ENCODE measurements around the gene ZNF544. TPM values are rescaled to one million over a fixed set of nuclear protein-coding genes. Genes with fewer than 3 reads are reported as not detected.
"Not testable (repeated sequence)": the region's sequence is repeated elsewhere in the genome, so short reads cannot be mapped to it uniquely, and the experiment has no call there.

The ZNF544 gene
- total RNA-seq, 5 donors from 2014 or later (not counting 1 experiment from before 2014, with no cell fraction given), result 23.4 to 54.0 (median 47.1) TPM

GRCh38 chr19:58305065-58305931 is 76.6 kb downstream of the ZNF544 start, which contains the start of gene ERVK3-1:
ERVK3-1 (plus strand) TSS chr19:58305377; CDS start chr19:58312169, 6,792 bp downstream.
- H3K36me3 Mint-ChIP-seq, result peaks cover 61% of the 10 kb centered on the region
- H3K27ac Mint-ChIP-seq, result peak within 1 kb of the TSS; percentile 95 to 97

GRCh38 chr19:58305932-58306323 is 77.2 kb downstream of the ZNF544 start:
- H3K36me3 ChIP-seq (ENCODE audit: control insufficient read depth in 2 of 2, extremely low read depth in 1 of 2, insufficient read depth in 1 of 2, low read length in 1 of 2), result peaks cover 0 to 25% of the 10 kb centered on the region in 2 donors
- peak overlapping the region; percentile 92 to 93 for H3K4me3 ChIP-seq (ENCODE audit: control insufficient read depth in 1 of 2, extremely low read depth in 1 of 2, low read length in 1 of 2)
- H3K27me3 ChIP-seq (replicated peaks in 1 of 2; ENCODE audit: control insufficient read depth in 2 of 2, extremely low read depth in 1 of 2, insufficient read depth in 2 of 2, low read length in 1 of 2), result no peaks in the 10 kb centered on the region
- Mint-ChIP-seq H3K4me3 (peak overlapping the region; percentile 96 to 99 (median 98)), H3K9me3 (no peaks in the 10 kb centered on the region), H3K4me1 (peaks cover 52 to 57% (median 53%) of the 10 kb centered on the region in 3 donors), H3K27me3 (no peaks in the 10 kb centered on the region), H3K27ac (peak overlapping the region; percentile 95 to 97), H3K36me3 (peaks cover 59% of the 10 kb centered on the region)
- 51% methylated on average over 11 of the region's 12 CpGs for WGBS (ENCODE audit: insufficient coverage)
- ChIA-PET POLR2A (interaction anchor here in 1 of 2 donors (0.6 to 1.0 kb wide), 4 partner anchors 21 to 56 kb away, joined by 3 to 8 read pairs (median 4); partner anchors contain the start of genes ZNF497 and ZSCAN22), CTCF (no interaction called here)
- peak overlapping the region; percentile 93 for H3K27ac ChIP-seq (ENCODE audit: low read length)
- ATAC-seq (replicated peaks in 1 of 4) (no peak), DNase-seq (peak in 3 of 35 experiments; percentile 6 to 31 (median 21))
- H3K9me3 ChIP-seq, result no peaks in the 10 kb centered on the region
- peaks cover 12 to 17% of the 10 kb centered on the region in 2 experiments for H3K4me1 ChIP-seq (ENCODE audit: control insufficient read depth in 1 of 2, extremely low read depth in 1 of 2, insufficient read depth in 2 of 2, low read length in 2 of 2)

More at GRCh38 chr19:58305065-58305931, 76.6 kb downstream of the ZNF544 start, which contains the start of gene ERVK3-1:
- peak; percentile 79 to 98 (median 94) for DNase-seq
- under 1% methylated on average over 41 of the region's 55 CpGs for WGBS (ENCODE audit: insufficient coverage)
- Histone ChIP-seq H3K9me3 (no peaks in the 10 kb centered on the region), H3K27me3 (replicated peaks in 1 of 2; ENCODE audit: control insufficient read depth in 2 of 2, extremely low read depth in 1 of 2, insufficient read depth in 2 of 2, low read length in 1 of 2) (no peaks in the 10 kb centered on the region), H3K4me3 (ENCODE audit: control insufficient read depth in 1 of 2, extremely low read depth in 1 of 2, low read length in 1 of 2) (peak within 1 kb of the TSS; percentile 92 to 93), H3K27ac (ENCODE audit: low read length) (peak within 1 kb of the TSS; percentile 93), H3K36me3 (ENCODE audit: control insufficient read depth in 2 of 2, extremely low read depth in 1 of 2, insufficient read depth in 1 of 2, low read length in 1 of 2) (peaks cover 4 to 27% of the 10 kb centered on the region in 2 donors), H3K4me1 (ENCODE audit: control insufficient read depth in 1 of 2, extremely low read depth in 1 of 2, insufficient read depth in 2 of 2, low read length in 2 of 2) (peaks cover 12 to 17% of the 10 kb centered on the region in 2 experiments)
- peak within 1 kb of the TSS; percentile 96 to 99 (median 98) for H3K4me3 Mint-ChIP-seq
- ATAC-seq (replicated peaks in 1 of 4), result peak; percentile 97 to 99 (median 98)
- H3K27me3 Mint-ChIP-seq, result no peaks in the 10 kb centered on the region
- ChIA-PET POLR2A (interaction anchor here in 1 of 2 donors (0.7 to 1.0 kb wide), 2 partner anchors 21 to 103 kb away, joined by 3 read pairs; partner anchors contain the start of genes ZNF584 and ZSCAN22), CTCF (interaction anchor here in 1 of 2 donors (1.0 kb wide), 1 partner anchor 22 kb away, joined by 3 read pairs; the partner anchor contains the start of gene ZSCAN22)
- H3K9me3 Mint-ChIP-seq, result no peaks in the 10 kb centered on the region
- peaks cover 52 to 55% (median 52%) of the 10 kb centered on the region in 3 donors for H3K4me1 Mint-ChIP-seq

DNA sequence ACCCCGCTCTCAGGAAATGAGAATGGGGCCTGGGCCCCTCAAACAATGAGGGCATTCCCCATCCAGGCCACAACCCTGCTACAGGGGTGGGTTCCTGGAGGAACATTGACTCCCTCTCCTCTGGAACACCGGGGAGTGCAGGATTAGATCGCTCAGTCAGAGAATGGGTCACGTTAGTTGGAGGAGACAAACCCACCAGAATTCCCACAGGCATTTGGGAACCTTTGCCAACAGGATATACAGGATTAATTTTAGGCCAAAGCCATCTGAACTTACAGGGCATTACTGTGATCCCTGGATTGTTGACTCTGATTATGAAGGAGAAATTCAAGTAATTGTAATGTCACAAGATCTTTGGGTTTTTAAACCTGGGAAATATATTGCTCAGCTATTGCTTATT is 79.0 kb downstream of the ZNF544 start:
- H3K27me3 Mint-ChIP-seq, result no peaks in the 10 kb centered on the region
- CTCF ChIA-PET, result no interaction called here
- H3K36me3 ChIP-seq (ENCODE audit: control insufficient read depth in 2 of 2, extremely low read depth in 1 of 2, insufficient read depth in 1 of 2, low read length in 1 of 2), result peaks cover 10 to 40% of the 10 kb centered on the region in 2 donors
- ATAC-seq (replicated peaks in 1 of 4) (no peak), DNase-seq (no peak)
- POLR2A ChIA-PET, result no interaction called here
- H3K4me3 ChIP-seq (ENCODE audit: control insufficient read depth in 1 of 2, extremely low read depth in 1 of 2, low read length in 1 of 2), result no peak overlapping the region
- no CpG with 5 or more reads among the region's 4 CpGs for WGBS (ENCODE audit: insufficient coverage)
- H3K4me1 ChIP-seq (ENCODE audit: control insufficient read depth in 1 of 2, extremely low read depth in 1 of 2, insufficient read depth in 2 of 2, low read length in 2 of 2), result peaks cover 12 to 17% of the 10 kb centered on the region in 2 experiments
- no peaks in the 10 kb centered on the region for H3K9me3 ChIP-seq
- no peaks in the 10 kb centered on the region for H3K27me3 ChIP-seq (replicated peaks in 1 of 2; ENCODE audit: control insufficient read depth in 2 of 2, extremely low read depth in 1 of 2, insufficient read depth in 2 of 2, low read length in 1 of 2)
- peak overlapping the region in 1 of 3 donors; percentile 21 for H3K4me3 Mint-ChIP-seq
- no peak overlapping the region for H3K27ac Mint-ChIP-seq
- no peak overlapping the region for H3K27ac ChIP-seq (ENCODE audit: low read length)
- no peaks in the 10 kb centered on the region for H3K9me3 Mint-ChIP-seq
- H3K36me3 Mint-ChIP-seq, result peaks cover 66% of the 10 kb centered on the region
- H3K4me1 Mint-ChIP-seq, result peaks cover 53 to 62% (median 55%) of the 10 kb centered on the region in 3 donors

GRCh38 chr19:58310685-58311084 is 82.0 kb downstream of the ZNF544 start:
- H3K27ac Mint-ChIP-seq; H3K27me3 ChIP-seq (replicated peaks in 1 of 2; ENCODE audit: control insufficient read depth in 2 of 2, extremely low read depth in 1 of 2, insufficient read depth in 2 of 2, low read length in 1 of 2); H3K27ac ChIP-seq (ENCODE audit: low read length); H3K9me3 ChIP-seq; H3K9me3 Mint-ChIP-seq; H3K27me3 Mint-ChIP-seq; H3K4me3 Mint-ChIP-seq; H3K4me3 ChIP-seq (ENCODE audit: control insufficient read depth in 1 of 2, extremely low read depth in 1 of 2, low read length in 1 of 2); ATAC-seq (replicated peaks in 1 of 4): not testable (repeated sequence)
- peak in 6 of 35 experiments; percentile 4 to 16 (median 10) for DNase-seq
- POLR2A ChIA-PET, result interaction anchor here in 1 of 2 donors (1.1 kb wide), 1 partner anchor 52 kb away, joined by 3 read pairs; no protein-coding TSS in a partner anchor
- H3K4me1 ChIP-seq (ENCODE audit: control insufficient read depth in 1 of 2, extremely low read depth in 1 of 2, insufficient read depth in 2 of 2, low read length in 2 of 2), result peaks cover 8 to 15% of the 10 kb centered on the region in 2 experiments
- Mint-ChIP-seq H3K4me1 (peaks cover 39 to 48% (median 40%) of the 10 kb centered on the region in 3 donors), H3K36me3 (peaks cover 78% of the 10 kb centered on the region)
- WGBS (ENCODE audit: insufficient coverage), result 100% methylated on average over 4 of the region's 13 CpGs
- peaks cover 25 to 66% of the 10 kb centered on the region in 2 donors for H3K36me3 ChIP-seq (ENCODE audit: control insufficient read depth in 2 of 2, extremely low read depth in 1 of 2, insufficient read depth in 1 of 2, low read length in 1 of 2)
- CTCF ChIA-PET, result interaction anchor here in 1 of 2 donors (0.7 kb wide), 1 partner anchor 179 kb away, joined by 3 read pairs; no protein-coding TSS in a partner anchor

- DNase-seq, result no peak
- H3K27ac ChIP-seq (ENCODE audit: low read length), result no peak overlapping the region
- H3K27me3 Mint-ChIP-seq, result no peaks in the 10 kb centered on the region
- CTCF ChIA-PET, result interaction anchor here in 1 of 2 donors (0.7 kb wide), 1 partner anchor 179 kb away, joined by 3 read pairs; no protein-coding TSS in a partner anchor
- H3K4me1 Mint-ChIP-seq, result peaks cover 32 to 41% (median 33%) of the 10 kb centered on the region in 3 donors
- no peak overlapping the region for H3K4me3 ChIP-seq (ENCODE audit: control insufficient read depth in 1 of 2, extremely low read depth in 1 of 2, low read length in 1 of 2)
- peaks cover 25 to 68% of the 10 kb centered on the region in 2 donors for H3K36me3 ChIP-seq (ENCODE audit: control insufficient read depth in 2 of 2, extremely low read depth in 1 of 2, insufficient read depth in 1 of 2, low read length in 1 of 2)
- peaks cover 4 to 8% of the 10 kb centered on the region in 2 experiments for H3K4me1 ChIP-seq (ENCODE audit: control insufficient read depth in 1 of 2, extremely low read depth in 1 of 2, insufficient read depth in 2 of 2, low read length in 2 of 2)
- no peak overlapping the region for H3K27ac Mint-ChIP-seq
- no peaks in the 10 kb centered on the region for H3K9me3 ChIP-seq
- no peak for ATAC-seq (replicated peaks in 1 of 4)
- no peaks in the 10 kb centered on the region for H3K27me3 ChIP-seq (replicated peaks in 1 of 2; ENCODE audit: control insufficient read depth in 2 of 2, extremely low read depth in 1 of 2, insufficient read depth in 2 of 2, low read length in 1 of 2)
- WGBS (ENCODE audit: insufficient coverage), result 98% methylated on average over 5 of the region's 7 CpGs
- no peak overlapping the region for H3K4me3 Mint-ChIP-seq
- POLR2A ChIA-PET, result no interaction called here
- no peaks in the 10 kb centered on the region for H3K9me3 Mint-ChIP-seq
- peaks cover 75% of the 10 kb centered on the region for H3K36me3 Mint-ChIP-seq
Observed at GRCh38 chr19:58311345-58311865, 82.7 kb downstream of the ZNF544 start.
